ENCODE data around the gene ADCY9.
"Not testable (repeated sequence)": the region's sequence is repeated elsewhere in the genome, so short reads cannot be mapped to it uniquely, and the experiment has no call there.

ADCY9 gene

DNA sequence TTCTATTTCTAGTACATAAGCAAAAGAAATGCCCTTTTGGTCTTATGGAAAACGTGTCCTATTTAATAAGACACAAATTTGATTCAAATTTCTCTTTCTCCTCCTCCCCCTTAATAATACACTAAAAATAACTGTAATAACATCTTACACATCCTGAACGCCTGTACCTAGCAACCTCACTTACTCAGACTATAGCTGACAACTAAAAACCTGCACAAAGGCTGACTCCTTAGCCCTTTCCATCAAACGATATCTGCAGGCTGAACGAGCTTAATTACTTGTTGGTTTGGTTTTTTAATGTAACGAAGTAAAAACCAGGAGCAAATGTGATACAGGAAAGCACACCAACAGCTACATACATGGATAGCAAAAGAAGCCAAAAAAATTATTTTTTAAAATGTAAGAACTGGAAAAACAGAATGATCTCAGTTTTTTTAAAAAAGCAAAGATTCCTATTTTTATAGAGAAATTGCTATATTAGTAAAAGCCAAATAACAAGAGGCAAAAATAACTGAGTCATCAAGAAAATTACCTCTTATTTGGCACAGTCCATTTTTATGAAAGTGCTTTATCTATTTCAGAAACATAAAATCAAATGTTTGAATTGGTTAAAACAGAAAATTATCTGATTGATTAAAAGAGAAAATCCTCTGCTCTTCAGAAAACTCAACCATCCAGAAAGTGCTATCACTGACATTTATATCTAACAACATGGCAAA, 23.5 kb downstream of the ADCY9 start:
- no peak for DNase-seq

GRCh38 chr16:4091240-4092012, 24.8 kb downstream of the ADCY9 start:
- DNase-seq = peak; percentile 53

GRCh38 chr16:4090351-4090851, 25.8 kb downstream of the ADCY9 start:
- DNase-seq = no peak

DNA sequence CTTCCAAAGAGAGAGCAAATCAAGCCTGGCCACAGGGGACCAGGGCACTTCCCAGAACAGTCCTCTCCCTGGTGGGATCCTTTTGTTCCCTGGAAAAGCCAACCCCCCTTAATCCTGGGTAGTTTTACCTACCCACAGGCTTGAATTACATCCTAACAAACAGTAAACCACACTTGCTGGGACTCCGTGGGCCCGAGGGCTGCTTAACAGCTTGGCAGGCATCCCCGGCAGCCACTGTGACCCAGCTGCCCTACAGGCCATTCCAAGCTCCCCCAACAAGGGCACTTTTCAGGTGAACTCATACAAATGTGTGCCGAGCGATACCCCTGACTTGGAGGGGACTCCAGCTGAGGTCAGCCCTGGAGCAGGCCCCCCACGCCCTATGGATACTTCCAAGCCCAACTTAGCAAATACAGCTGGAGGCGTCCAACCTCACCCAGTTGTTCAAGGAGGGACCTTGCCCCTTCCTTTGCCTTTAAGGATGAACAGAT, 26.4 kb downstream of the ADCY9 start:
- DNase-seq = no peak

DNA sequence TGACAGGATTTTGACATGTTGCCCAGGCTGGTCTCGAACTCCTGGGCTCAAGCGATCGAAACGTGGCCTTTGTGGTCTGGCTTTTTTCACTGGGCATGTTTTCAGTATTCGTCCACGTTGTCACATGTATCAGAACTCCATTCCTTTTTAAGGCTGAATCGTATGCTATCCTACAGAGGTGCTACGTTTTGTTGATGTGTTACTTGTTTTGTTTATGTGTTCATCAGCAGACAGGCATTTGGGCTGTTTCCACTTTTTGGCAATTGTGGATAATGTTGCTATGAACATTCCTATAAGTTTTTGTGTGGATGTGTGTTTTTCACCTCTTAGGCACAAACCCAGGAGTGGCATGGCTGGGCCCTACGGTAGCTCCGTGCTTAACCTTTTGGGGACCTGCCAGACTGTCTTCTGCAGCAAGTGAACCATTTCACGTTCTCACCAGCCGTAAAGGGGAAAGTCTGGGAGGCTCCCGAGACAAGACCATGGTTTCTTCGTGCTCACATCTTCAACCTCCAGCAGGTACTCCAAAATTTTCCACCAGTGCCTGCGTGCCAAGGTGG, 26.9 kb downstream of the ADCY9 start:
- DNase-seq = no peak

GRCh38 chr16:4087990-4088577, 28.2 kb downstream of the ADCY9 start:
- DNase-seq = no peak

DNA sequence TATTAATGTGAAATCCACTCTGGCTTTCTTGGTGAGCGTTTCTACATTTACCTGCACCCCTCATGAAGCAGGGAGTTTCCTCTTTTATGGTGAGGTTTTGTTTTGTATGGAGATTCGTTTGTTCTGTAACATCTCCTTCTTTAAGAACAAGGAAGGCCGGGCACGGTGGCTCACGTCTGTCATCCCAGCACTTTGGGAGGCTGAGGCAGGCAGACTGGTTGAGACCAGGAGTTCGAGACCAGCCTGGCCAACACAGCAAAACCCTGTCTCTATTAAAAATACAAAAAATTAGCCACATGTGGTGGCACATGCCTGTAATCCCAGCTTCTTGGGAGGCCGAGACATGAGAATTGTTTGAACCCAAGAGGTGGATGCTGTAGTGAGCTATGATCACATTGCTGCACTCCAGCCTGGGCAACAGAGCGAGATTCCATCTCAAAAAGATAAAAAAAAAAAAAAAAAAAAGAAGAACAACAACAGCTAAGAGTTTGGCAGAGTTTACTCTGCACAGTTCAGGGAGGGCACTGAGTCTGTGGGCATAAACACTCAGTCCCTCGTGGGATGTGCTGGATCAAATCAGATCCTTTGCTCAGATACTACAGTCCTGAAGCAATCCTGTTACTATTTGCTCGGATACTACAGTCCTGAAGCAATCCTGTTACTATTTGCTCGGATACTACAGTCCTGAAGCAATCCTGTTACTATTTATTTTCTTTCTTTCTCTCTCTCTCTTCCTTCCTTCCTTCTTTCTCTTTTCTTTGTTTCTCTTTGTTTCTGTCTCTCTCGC, 28.9 kb downstream of the ADCY9 start:
- no peak for DNase-seq

DNA sequence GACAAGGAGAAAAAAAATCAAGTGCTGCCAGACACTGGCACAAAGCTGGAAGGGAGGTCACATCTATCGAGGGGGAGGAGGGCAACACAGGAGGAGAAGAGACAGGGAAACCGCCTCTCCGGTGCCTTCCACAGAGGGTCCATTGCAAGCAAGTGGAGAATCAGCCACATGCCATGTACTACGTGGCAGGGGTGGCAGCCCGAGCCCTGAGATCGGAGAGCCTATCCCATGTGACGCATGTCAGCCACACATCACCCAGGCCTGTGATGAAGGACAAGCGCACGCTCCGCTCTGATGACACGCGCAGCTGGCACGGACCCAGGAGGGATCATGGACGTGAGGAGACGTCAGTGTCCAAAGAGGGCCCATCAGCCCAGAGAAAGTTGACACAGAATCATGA, 30.1 kb downstream of the ADCY9 start:
- no peak for DNase-seq

DNA sequence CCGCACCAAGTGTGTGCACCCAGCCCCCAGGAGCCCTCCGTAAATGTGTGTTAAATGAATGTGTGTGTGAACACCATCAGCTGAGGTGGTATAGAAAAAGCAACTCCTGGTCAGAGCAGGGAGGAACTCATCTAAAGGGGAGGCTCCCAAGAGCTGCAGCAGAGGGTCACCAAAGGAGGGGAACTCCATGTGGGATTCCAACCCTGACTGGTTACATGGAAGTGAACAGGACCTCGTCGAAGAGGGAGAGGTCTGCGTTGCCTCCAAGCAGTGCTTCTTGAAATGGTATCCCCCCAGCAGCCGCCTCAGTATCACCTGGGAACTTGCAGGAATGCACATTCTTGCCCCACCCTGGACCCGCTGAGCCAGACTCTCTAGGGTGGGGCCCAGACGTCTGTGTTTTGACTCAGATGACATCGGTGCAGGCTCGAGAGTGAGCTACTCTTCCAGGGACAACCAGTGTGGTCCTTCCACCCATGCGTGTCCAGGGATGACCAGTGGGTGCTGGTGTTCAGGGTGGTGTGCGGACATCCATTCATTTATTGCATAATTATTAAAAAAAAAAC, 30.8 kb downstream of the ADCY9 start:
- no peak for DNase-seq

DNA sequence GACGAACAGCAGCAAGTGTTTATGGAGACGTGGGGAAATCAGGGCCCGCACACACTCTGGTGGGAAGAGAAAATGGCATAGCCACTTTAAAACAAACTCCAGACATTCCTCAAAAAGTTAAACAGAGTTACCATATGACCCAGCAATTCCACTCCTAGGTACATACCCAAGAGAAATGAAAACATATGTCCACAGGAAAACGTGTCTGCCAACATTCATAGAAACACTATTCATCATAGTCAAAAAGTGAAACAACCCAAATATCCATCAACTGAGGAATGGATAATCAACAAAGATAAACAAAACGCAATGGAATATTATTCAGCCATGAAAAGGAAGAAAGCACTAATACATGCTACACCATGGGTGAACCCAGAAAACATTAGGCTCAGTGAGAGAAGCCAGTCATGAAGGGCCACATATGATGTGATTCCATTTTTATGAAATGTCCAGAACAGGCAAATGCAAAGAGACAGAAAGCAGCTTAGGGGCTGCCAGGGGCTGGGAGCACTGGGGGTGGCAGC, 32.8 kb downstream of the ADCY9 start:
- DNase-seq = no peak

- DNase-seq = no peak
Measured at GRCh38 chr16:4082474-4083044, 33.7 kb downstream of the ADCY9 start.

GRCh38 chr16:4081521-4082021, 34.7 kb downstream of the ADCY9 start:
- no peak for DNase-seq

GRCh38 chr16:4081047-4081446, 35.2 kb downstream of the ADCY9 start:
- DNase-seq = no peak

GRCh38 chr16:4077174-4077649, 39.0 kb downstream of the ADCY9 start:
- peak; percentile 36 for DNase-seq

GRCh38 chr16:4075534-4075933, 40.7 kb downstream of the ADCY9 start:
- DNase-seq = no peak

DNA sequence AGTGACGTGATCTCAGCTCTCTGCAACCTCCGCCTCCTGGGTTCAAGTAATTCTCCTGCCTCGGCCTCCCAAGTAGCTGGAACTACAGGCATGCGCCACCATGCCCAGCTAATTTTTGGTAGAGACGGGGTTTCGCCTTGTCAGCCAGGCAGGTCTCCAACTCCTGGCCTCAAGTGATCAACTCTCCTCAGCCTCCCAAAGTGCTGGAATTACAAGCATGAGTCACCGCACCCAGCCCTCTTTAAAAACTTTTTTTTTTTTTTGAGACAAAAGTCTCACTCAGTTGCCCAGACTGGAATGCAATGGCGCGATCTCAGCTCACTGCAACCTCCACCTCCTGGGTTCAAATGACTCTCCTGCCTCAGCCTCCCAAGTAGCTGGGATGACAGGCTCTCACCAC, 43.1 kb downstream of the ADCY9 start:
- not testable (repeated sequence) for DNase-seq

GRCh38 chr16:4071686-4072561, 44.3 kb downstream of the ADCY9 start:
- DNase-seq = no peak

- no peak for DNase-seq
Measured at GRCh38 chr16:4070936-4071335, 45.3 kb downstream of the ADCY9 start.

DNA sequence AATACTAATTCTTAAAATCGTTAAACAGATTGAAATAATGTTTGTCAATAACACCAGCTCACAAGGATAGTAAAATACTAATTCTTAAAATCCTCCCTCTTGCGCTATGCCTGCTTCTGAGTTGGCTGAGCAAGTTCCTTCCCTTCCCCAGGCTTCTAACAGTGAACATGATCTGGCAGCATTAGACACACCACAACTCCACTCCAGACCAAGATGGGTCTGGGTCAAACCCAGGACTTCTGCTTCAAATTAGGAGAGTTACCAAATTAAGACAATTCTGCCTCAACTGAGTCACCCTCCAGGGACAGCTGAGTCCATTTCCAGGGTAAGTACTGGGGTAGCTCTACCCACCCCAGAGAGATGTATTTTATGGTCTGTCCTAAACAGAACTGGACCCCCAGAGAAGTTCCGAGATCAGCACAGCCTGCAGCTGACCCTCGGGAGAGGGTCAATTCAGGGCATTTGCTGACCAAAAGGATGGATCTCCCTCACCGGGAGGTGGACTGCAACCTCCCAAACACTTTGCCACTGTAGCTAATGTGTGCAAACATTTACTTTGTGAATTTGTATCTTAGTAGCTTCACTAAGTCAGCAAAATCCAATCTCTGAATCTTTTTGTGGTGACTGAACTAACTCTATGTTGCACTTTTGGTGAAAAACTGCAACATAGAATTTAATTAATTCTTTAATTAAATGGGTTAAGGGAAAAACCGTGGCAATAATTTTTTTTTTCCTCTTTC, 48.8 kb downstream of the ADCY9 start:
- no peak for DNase-seq

All from NCI-H1436 (cell line).